HG03175 (cell line): ENCODE measurements around the gene NAP1L5.

Experiments used
- ATAC-seq: cut with Tn5 transposase; IDR thresholded peaks from one replicate; pipeline ENCODE4 v1.9.1; 2021; ENCODE audit warnings: mild to moderate bottlenecking, moderate library complexity; ENCODE audit not compliant: unreplicated experiment

Gene NAP1L5

GRCh38 chr4:88722828-88723227 lies 25.2 kb upstream of the NAP1L5 start:
- no peak for ATAC-seq

- no peak for ATAC-seq
Measured at GRCh38 chr4:88722276-88722780, 24.7 kb upstream of the NAP1L5 start.

GRCh38 chr4:88720451-88721428 lies 23.1 kb upstream of the NAP1L5 start:
- no peak for ATAC-seq

- no peak for ATAC-seq
Measured at GRCh38 chr4:88719381-88719780, 21.8 kb upstream of the NAP1L5 start.

- ATAC-seq, result no peak
Measured at GRCh38 chr4:88718098-88718497, 20.5 kb upstream of the NAP1L5 start.

- no peak for ATAC-seq
Measured at GRCh38 chr4:88713782-88714181, 16.2 kb upstream of the NAP1L5 start.

GRCh38 chr4:88709989-88710388 lies 12.4 kb upstream of the NAP1L5 start:
- ATAC-seq, result no peak

- no peak for ATAC-seq
Measured at GRCh38 chr4:88706574-88706973, 8.9 kb upstream of the NAP1L5 start.

- no peak for ATAC-seq
Measured at GRCh38 chr4:88705805-88706492, 8.3 kb upstream of the NAP1L5 start.

GRCh38 chr4:88705223-88705622 lies 7.6 kb upstream of the NAP1L5 start:
- no peak for ATAC-seq

- no peak for ATAC-seq
Measured at GRCh38 chr4:88702782-88703181, 5.2 kb upstream of the NAP1L5 start.

GRCh38 chr4:88698519-88698918 lies 890 bp upstream of the NAP1L5 start:
- ATAC-seq, result no peak

GRCh38 chr4:88697141-88697540 lies 488 bp downstream of the NAP1L5 start:
- ATAC-seq, result no peak

- no peak for ATAC-seq
Measured at GRCh38 chr4:88696630-88697029, 999 bp downstream of the NAP1L5 start.

GRCh38 chr4:88693792-88694191 lies 3.8 kb downstream of the NAP1L5 start:
- no peak for ATAC-seq

GRCh38 chr4:88690355-88690754 lies 7.3 kb downstream of the NAP1L5 start:
- no peak for ATAC-seq

GRCh38 chr4:88681209-88681608 lies 16.4 kb downstream of the NAP1L5 start:
- ATAC-seq, result no peak

GRCh38 chr4:88675543-88675942 lies 22.1 kb downstream of the NAP1L5 start:
- ATAC-seq, result no peak

- ATAC-seq, result no peak
Measured at GRCh38 chr4:88674979-88675378, 22.6 kb downstream of the NAP1L5 start.

GRCh38 chr4:88674565-88674964 lies 23.1 kb downstream of the NAP1L5 start:
- no peak for ATAC-seq

GRCh38 chr4:88673886-88674285 lies 23.7 kb downstream of the NAP1L5 start:
- ATAC-seq, result no peak

- ATAC-seq, result peak; percentile 66
Measured at GRCh38 chr4:88672987-88673386, 24.6 kb downstream of the NAP1L5 start.
